ENCODE results near the gene PTPN18.

PTPN18 gene, protein sequence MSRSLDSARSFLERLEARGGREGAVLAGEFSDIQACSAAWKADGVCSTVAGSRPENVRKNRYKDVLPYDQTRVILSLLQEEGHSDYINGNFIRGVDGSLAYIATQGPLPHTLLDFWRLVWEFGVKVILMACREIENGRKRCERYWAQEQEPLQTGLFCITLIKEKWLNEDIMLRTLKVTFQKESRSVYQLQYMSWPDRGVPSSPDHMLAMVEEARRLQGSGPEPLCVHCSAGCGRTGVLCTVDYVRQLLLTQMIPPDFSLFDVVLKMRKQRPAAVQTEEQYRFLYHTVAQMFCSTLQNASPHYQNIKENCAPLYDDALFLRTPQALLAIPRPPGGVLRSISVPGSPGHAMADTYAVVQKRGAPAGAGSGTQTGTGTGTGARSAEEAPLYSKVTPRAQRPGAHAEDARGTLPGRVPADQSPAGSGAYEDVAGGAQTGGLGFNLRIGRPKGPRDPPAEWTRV

DNA sequence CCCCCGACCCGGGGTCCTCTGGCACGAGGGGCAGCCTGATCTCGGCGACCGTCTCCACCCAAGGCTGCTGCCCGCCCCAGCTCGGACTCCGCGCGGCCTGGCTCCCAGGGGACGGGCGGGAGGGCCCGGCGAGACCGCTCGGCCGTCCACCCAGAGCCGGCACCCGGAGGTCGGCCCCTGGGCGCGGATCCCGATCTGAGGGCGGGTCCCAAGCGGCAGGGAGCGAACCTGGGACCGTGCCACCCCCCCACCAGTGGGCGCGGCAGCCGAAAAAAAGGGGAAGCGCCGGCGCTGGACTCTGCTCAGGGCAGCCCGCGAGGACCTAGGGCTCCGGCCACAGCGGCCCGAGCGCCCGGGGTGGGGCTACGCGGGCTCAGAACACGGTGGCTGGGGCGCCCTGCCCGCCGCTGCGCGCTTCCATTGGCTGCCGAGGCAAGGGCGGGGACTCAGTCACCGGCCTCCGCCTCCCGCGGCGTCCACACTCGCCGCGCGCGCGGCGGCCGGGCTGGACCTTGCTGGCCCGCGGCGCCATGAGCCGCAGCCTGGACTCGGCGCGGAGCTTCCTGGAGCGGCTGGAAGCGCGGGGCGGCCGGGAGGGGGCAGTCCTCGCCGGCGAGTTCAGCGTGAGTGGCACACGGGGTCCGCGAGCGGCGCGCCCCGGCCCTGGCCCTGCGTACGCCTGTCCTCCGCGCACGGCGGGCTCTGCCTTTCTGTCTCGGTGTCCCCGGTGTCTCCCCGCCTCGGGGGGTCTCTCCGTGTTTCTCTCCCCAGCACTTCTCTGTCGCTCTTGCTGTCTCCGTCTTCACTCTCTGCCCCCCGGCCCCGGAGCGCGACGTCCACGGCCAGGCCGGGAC is at the start of gene PTPN18:
TSS of gene PTPN18 (plus strand) at position 479 of the 854 bp plus-strand sequence. CDS start at position 531, 52 bp downstream.
- peak within 1 kb of the TSS; percentile 83 for H3K27ac ChIP-seq
- TF ChIP-seq, protein P1, sequence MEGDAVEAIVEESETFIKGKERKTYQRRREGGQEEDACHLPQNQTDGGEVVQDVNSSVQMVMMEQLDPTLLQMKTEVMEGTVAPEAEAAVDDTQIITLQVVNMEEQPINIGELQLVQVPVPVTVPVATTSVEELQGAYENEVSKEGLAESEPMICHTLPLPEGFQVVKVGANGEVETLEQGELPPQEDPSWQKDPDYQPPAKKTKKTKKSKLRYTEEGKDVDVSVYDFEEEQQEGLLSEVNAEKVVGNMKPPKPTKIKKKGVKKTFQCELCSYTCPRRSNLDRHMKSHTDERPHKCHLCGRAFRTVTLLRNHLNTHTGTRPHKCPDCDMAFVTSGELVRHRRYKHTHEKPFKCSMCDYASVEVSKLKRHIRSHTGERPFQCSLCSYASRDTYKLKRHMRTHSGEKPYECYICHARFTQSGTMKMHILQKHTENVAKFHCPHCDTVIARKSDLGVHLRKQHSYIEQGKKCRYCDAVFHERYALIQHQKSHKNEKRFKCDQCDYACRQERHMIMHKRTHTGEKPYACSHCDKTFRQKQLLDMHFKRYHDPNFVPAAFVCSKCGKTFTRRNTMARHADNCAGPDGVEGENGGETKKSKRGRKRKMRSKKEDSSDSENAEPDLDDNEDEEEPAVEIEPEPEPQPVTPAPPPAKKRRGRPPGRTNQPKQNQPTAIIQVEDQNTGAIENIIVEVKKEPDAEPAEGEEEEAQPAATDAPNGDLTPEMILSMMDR (conservative IDR thresholded peaks at IDR 0.05) = peak; percentile 76

DNA sequence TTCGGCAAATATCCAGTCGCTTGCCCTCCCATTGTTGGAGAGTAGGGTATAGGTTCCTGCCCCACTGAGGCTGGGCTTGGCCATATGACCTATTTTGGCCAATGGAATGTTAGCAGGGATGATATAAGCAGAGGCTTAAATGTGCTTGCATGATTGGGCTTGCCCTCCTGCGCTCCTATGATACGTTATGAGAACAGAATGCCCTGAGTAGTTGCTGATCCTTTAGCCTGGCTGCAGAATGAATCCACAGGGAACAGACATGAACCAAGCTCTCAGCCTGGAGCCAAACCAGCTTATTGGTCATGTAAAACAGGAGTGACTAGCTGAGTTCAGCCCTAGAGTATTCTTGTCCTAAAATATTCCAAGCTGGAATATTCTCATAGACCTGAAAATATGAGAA is 48.0 kb upstream of the PTPN18 start:
- TF ChIP-seq, protein P1 (conservative IDR thresholded peaks at IDR 0.05) = no peak
- no peak overlapping the region for H3K27ac ChIP-seq

DNA sequence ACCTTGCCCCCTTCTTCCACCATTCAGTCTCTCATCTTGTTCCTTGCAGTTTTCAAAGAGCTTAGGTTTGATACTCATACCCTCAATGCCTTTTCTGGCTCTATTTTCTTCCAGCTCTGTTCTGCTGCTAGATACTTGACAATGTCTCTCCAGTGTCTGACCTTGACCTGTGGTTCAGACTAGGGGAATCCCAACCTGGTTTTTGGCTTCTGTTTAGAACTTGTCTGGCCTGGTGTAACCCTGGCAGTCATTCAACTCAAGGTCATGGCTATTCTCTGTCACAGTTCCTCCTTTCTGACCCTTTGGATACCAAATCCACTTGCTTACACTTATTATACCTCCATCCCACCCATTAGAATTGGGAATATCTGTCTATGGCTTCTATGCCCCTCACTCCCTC is 45.0 kb upstream of the PTPN18 start:
- TF ChIP-seq, protein P1 (conservative IDR thresholded peaks at IDR 0.05) = no peak
- no peak overlapping the region for H3K27ac ChIP-seq

DNA sequence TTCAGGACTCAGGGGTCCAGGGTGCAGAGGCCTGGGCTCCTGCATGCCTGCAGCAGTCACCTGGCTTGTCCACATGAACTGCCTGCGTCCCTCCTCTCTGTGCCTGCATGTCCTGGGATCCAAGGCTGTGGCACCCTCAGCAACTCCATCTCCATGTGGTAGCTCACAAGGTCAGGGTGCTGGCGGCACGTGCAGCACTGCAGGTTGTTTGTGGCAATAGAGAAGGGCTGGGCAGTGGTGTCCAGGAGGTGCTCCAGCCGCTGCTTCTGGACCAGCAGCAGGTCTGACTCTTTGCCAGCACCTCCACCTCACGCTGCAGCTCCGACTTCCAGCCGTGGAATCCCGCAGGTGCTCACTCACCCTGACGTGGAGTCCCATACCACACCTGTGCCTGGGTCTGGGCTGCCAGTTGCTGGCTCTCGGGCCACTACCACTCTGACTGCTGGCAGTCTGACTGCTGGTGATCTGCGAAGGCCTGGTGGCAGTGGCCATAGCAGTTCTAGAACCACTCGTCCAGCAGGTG is 42.0 kb upstream of the PTPN18 start:
- H3K27ac ChIP-seq = no peak overlapping the region
- TF ChIP-seq, protein P1 (conservative IDR thresholded peaks at IDR 0.05) = no peak

DNA sequence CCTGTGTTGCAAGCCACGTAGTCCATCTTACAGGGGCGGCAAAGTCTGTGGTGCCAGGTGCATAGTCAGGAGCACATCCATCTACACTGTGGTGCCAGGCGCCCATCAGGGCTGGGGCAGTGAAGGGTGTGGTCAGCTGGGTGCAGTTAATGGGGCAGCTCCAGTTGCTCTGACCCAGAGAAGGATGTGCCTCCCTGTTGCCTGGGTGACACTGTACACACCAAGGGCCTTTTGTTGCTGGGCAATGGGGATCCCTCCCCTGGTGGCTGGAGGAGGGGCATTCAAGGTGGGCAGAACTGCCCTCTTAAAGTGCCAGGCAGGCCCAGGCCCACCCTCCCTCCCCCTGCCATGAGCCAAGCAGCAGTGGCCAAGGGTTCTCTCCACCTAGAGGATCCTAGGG is 41.5 kb upstream of the PTPN18 start:
- TF ChIP-seq, protein P1 (conservative IDR thresholded peaks at IDR 0.05) = no peak
- H3K27ac ChIP-seq = no peak overlapping the region

DNA sequence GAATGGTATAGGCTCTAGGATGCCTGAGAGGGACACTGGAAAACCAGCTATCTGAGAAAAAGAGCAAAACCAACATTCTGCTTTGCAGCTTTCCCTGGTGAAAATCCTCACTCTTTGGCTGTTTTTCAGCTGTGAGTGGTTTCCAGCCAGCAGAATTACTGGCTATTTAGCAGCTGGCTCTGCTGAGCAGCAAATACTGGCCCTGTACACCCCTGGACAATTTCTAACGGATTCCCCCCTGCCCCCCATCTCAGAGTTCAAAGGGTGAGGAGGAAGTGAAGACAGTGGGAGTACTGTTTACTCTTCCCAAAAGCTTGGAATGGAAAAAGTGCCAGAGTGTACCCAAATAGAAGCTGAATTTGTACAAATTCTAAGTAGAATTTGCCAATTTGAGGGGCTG is 39.3 kb upstream of the PTPN18 start:
- TF ChIP-seq, protein P1 (conservative IDR thresholded peaks at IDR 0.05) = no peak
- H3K27ac ChIP-seq = no peak overlapping the region

DNA sequence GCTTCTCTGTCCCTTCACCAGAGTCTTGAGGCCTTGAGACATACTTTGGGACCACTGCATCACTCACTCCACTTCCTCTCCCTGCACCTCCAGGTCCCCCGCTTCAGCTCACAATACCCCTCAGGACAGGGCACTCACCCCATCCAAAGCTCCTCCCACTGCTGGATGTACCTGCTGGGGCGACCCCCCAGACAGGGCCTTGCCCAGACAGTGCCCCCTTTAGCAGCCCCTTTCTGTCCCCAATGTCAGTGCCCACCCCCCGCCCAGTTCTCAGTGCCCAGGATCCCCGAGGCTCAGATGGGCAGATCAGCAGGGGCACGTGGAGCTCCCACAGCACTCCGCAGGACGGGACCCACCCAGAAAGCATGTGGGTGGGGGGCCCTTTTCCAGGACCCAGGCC is 37.0 kb upstream of the PTPN18 start:
- no peak overlapping the region for H3K27ac ChIP-seq
- TF ChIP-seq, protein P1 (conservative IDR thresholded peaks at IDR 0.05) = no peak

Data from VCaP (cell line).